A549 (cell line): ENCODE results near the gene NRG3. TPM values are rescaled to one million over a fixed set of nuclear protein-coding genes. Genes with fewer than 3 reads are reported as not detected.
A peak's percentile ranks its signal among the peaks of the same experiment; 100 is the strongest.

Experiments used
- ATAC-seq, 2 experiments: fragments of 200-7000 bp in 1 of 2; fragments of >200 bp in 1 of 2; cut with Nextera tagmentation in 1 of 2; cut with Tn5 transposase in 1 of 2; 3 replicates each; pipeline versions ENCODE4 v1.8.0 to v1.9.1; 2018 to 2020; ENCODE audit warnings: mild to moderate bottlenecking in 1 of 2, moderate library complexity in 1 of 2
- CTCF ChIA-PET: fragments of 300-600 bp; sonication (Branson Sonifier 250); formaldehyde crosslinking; extraction: SDS; loops from one replicate; lab custom pipeline; 2021; ENCODE audit warnings: antibody characterized with exemption, inconsistent platforms; lab: Yijun Ruan, JAX
- POLR2A ChIA-PET: fragments of 350-600 bp; formaldehyde crosslinking; extraction: SDS; loops from one replicate; lab custom pipeline; 2021; ENCODE audit warnings: antibody characterized with exemption, inconsistent platforms; lab: Yijun Ruan, JAX
- DNase-seq, 2 experiments: peaks; one replicate each; pipeline versions ENCODE4 v3.0.0 to v3.0.0-alpha.2; 2011 to 2016; ENCODE audit warnings: low read depth in 1 of 2, low spot score in 1 of 2
- FAIRE-seq: peaks from 2 replicates; lab custom pipeline; 2011; peaks lifted over from hg19 to GRCh38; lab: Jason Lieb, UNC
- H3K27ac ChIP-seq, 2 experiments: fragments of >200 bp; sonication (Bioruptor Twin); formaldehyde crosslinking; 3 replicates each; pipeline ENCODE4 v1.5.1; 2016 to 2017
- H3K4me1 ChIP-seq: fragments of >200 bp; sonication (Bioruptor Twin); formaldehyde crosslinking; 3 replicates; pipeline ENCODE4 v1.6.1; 2016
- H3K4me2 ChIP-seq: fragments of >200 bp; sonication (Bioruptor Twin); formaldehyde crosslinking; 3 replicates; pipeline ENCODE4 v1.6.1; 2016
- H3K4me3 ChIP-seq: fragments of >200 bp; sonication (Bioruptor Twin); formaldehyde crosslinking; 3 replicates; pipeline ENCODE4 v1.5.1; 2016
- H3K9me3 ChIP-seq: fragments of >200 bp; sonication (Bioruptor Twin); formaldehyde crosslinking; 3 replicates; pipeline ENCODE4 v1.6.1; 2016
- CBX2 ChIP-seq: fragments of 200-600 bp; sonication (generic); IDR thresholded peaks from 2 replicates; pipeline ENCODE4 v1.6.1; 2016; ENCODE audit warnings: low read depth, mild to moderate bottlenecking, borderline replicate concordance
- CHD2 ChIP-seq: fragments of 150-350 bp; IDR thresholded peaks from 2 replicates; pipeline ENCODE4 v1.6.1; 2014; ENCODE audit warnings: low read length; ENCODE audit not compliant: partially characterized antibody
- EHF ChIP-seq: fragments of 250-450 bp; sonication (Bioruptor Pico); IDR thresholded peaks from 2 replicates; pipeline ENCODE4 v1.5.0; 2020; ENCODE audit warnings: mild to moderate bottlenecking
- EHMT2 ChIP-seq: fragments of 200-600 bp; sonication (generic); IDR thresholded peaks from 2 replicates; pipeline ENCODE4 v1.6.1; 2016; ENCODE audit warnings: antibody characterized with exemption, low read depth, mild to moderate bottlenecking, moderate library complexity
- HOXA7 ChIP-seq: fragments of 250-450 bp; sonication (Bioruptor Pico); IDR thresholded peaks from 2 replicates; pipeline ENCODE4 v1.5.0; 2020; ENCODE audit warnings: mild to moderate bottlenecking, moderate library complexity
- KDM1A ChIP-seq: fragments of 200-600 bp; sonication (generic); IDR thresholded peaks from 2 replicates; pipeline ENCODE4 v1.6.1; 2016; ENCODE audit warnings: low read depth, mild to moderate bottlenecking
- MAFK ChIP-seq: fragments of 450-650 bp; IDR thresholded peaks from 2 replicates; pipeline ENCODE4 v1.6.1; 2014; ENCODE audit not compliant: partially characterized antibody
- MYC ChIP-seq: IDR thresholded peaks from 2 replicates; pipeline ENCODE4 v1.6.1; 2012; ENCODE audit warnings: mild to moderate bottlenecking, inconsistent platforms, low read length, improper control_type of control experiment, borderline replicate concordance
- POLR2AphosphoS2 ChIP-seq: conservative IDR thresholded peaks from 2 replicates; pipeline ENCODE4 v1.6.1; 2012; ENCODE audit warnings: low read length, improper control_type of control experiment, inconsistent platforms
- RARB ChIP-seq: fragments of 250-450 bp; sonication (Bioruptor Pico); IDR thresholded peaks from 2 replicates; pipeline ENCODE4 v1.8.0; 2021; ENCODE audit warnings: mild to moderate bottlenecking, moderate library complexity
- RNF2 ChIP-seq: fragments of 200-600 bp; sonication (generic); IDR thresholded peaks from 2 replicates; pipeline ENCODE4 v1.6.1; 2016; ENCODE audit warnings: low read depth, mild to moderate bottlenecking, antibody characterized with exemption, moderate library complexity, borderline replicate concordance
- ZC3H11A ChIP-seq: fragments of 450-650 bp; IDR thresholded peaks from 2 replicates; pipeline ENCODE4 v1.6.1; 2014; ENCODE audit warnings: antibody characterized with exemption, mild to moderate bottlenecking
- ZFP36 ChIP-seq: fragments of 450-650 bp; IDR thresholded peaks from 2 replicates; pipeline ENCODE4 v1.6.1; 2014; ENCODE audit warnings: borderline replicate concordance; ENCODE audit not compliant: partially characterized antibody
- WGBS: methylation state at CpG from one replicate; pipeline ENCODE4 v1.1.6; 2017; ENCODE audit errors: missing lambda C conversion rate; 5-methylcytosine and 5-hydroxymethylcytosine counted together
- polyA plus RNA-seq, 4 experiments: library from polyadenylated mRNA; depleted of rRNA in 3 of 4; stranded (reverse); fragments of >200 nt; fragmentation: RNase III in 1 of 4; extraction: RNeasy Plus Mini Kit Qiagen cat#74134 plus additional on column Dnase treatment in 1 of 4; gene quantifications; 2 replicates in 3 of 4; 3 replicates in 1 of 4; pipeline ENCODE4 v1.2.3, GENCODE V29; 2011 to 2017
- TF ChIP-seq, protein P1 (sequence below): fragments of 450-650 bp; IDR thresholded peaks from 2 replicates; pipeline ENCODE4 v1.6.1; 2014; ENCODE audit warnings: antibody characterized with exemption
- TF ChIP-seq, protein P2 (sequence below): fragments of 150-350 bp; IDR thresholded peaks from 2 replicates; pipeline ENCODE4 v1.6.1; 2014; ENCODE audit warnings: low read depth, mild to moderate bottlenecking, low read length
- TF ChIP-seq, protein P3 (sequence below): IDR thresholded peaks from 2 replicates; pipeline ENCODE4 v1.6.1; 2012
- TF ChIP-seq, protein P4 (sequence below): fragments of 250-450 bp; sonication (Bioruptor Pico); IDR thresholded peaks from 2 replicates; pipeline ENCODE4 v1.5.0; 2020; ENCODE audit warnings: low read depth, mild to moderate bottlenecking, moderate library complexity

NRG3 gene
- polyA plus RNA-seq, 2 of the 4 experiments (the other 2 are of a cell fraction), result not detected

DNA sequence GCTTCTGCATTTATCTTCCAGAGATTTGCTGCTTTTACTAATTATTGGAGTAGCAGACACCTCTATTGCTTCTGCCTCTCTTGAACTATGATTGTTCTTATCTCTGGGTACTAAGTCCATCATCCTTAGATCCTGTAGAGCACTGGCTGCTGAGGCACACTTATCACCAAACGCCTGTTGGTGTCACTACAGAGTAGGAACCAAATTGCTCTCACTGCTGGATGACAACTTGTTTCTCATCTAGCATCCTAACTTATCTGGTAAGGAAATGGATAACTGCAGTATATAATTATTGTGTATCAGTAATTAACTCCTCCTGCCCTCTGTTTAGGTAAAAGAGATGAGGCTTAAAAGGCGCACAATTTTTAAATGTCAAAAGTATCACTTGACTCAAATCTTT, 1059.4 kb downstream of the NRG3 start:
- ATAC-seq, result no peak
- POLR2A ChIA-PET, result no interaction called here

DNA sequence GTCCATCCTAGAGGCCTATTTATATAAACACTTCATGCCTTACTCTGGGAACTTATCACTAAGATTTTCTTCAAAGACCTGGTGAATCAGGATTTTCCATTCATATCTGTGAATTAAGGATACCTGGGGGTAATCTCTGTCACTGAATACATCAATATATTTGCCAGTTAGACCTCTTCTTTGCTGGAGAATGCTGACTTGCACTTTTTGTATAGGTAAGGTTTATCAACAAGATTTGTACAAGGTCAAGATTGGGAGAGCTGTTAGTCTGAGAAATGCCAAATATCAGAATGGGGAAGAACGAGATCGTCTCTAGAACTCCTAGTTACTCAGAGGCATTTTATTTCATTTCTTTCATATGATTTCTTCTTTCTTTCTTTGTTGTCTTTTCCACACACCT, 1060.0 kb downstream of the NRG3 start:
- FAIRE-seq (no peak), DNase-seq (no peak), ATAC-seq (no peak)
- TF ChIP-seq POLR2AphosphoS2, result no peak
- TF ChIP-seq MAFK, result peak; percentile 87
- Histone ChIP-seq H3K4me2 (no peak overlapping the region), H3K4me1 (no peaks in the 10 kb centered on the region), H3K4me3 (no peak overlapping the region), H3K27ac (no peak overlapping the region), H3K9me3 (no peaks in the 10 kb centered on the region)
- CTCF ChIA-PET, result no interaction called here
- POLR2A ChIA-PET, result no interaction called here
- WGBS, result 2% methylated on average over 2 of the region's 2 CpGs

More for the DNA sequence above, 1059.4 kb downstream of the NRG3 start:
- no peak for FAIRE-seq
- Histone ChIP-seq H3K4me3 (no peak overlapping the region), H3K27ac (no peak overlapping the region), H3K4me1 (no peaks in the 10 kb centered on the region), H3K9me3 (no peaks in the 10 kb centered on the region), H3K4me2 (no peak overlapping the region)
- WGBS, result 20% methylated on average over 2 of the region's 2 CpGs
- DNase-seq, result peak in 1 of 2 experiments; percentile 9
- TF ChIP-seq ZC3H11A (no peak), MYC (no peak), EHMT2 (no peak)
- TF ChIP-seq, protein P1, sequence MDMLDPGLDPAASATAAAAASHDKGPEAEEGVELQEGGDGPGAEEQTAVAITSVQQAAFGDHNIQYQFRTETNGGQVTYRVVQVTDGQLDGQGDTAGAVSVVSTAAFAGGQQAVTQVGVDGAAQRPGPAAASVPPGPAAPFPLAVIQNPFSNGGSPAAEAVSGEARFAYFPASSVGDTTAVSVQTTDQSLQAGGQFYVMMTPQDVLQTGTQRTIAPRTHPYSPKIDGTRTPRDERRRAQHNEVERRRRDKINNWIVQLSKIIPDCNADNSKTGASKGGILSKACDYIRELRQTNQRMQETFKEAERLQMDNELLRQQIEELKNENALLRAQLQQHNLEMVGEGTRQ, result no peak
- TF ChIP-seq, protein P2, sequence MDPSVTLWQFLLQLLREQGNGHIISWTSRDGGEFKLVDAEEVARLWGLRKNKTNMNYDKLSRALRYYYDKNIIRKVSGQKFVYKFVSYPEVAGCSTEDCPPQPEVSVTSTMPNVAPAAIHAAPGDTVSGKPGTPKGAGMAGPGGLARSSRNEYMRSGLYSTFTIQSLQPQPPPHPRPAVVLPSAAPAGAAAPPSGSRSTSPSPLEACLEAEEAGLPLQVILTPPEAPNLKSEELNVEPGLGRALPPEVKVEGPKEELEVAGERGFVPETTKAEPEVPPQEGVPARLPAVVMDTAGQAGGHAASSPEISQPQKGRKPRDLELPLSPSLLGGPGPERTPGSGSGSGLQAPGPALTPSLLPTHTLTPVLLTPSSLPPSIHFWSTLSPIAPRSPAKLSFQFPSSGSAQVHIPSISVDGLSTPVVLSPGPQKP, result no peak
- CTCF ChIA-PET, result no interaction called here

DNA sequence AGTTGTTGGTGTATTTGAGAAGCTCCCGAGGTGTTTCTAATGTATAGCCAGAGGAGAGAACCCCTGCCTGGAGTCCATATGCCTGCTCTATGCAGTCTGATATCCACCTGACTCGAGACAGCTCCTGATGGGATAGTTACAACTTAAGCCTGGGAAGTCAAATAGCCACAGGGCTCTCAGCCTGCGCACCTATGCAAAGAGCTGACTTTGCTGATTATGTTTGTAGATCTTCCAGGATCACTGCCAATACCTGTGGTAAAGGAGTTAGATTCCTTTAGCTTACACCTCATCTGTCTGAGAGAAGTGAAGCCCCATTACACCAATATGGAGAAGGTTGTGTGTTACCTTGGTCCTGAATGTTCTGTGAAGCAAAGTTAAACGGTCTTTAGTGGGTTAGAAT, 1063.3 kb downstream of the NRG3 start:
- Histone ChIP-seq H3K9me3 (no peaks in the 10 kb centered on the region), H3K4me2 (no peak overlapping the region), H3K27ac (no peak overlapping the region), H3K4me3 (no peak overlapping the region), H3K4me1 (no peaks in the 10 kb centered on the region)
- FAIRE-seq, result no peak
- 0% methylated on average over 4 of the region's 4 CpGs for WGBS
- ChIA-PET POLR2A (no interaction called here), CTCF (no interaction called here)
- no peak for DNase-seq
- ATAC-seq, result no peak
- TF ChIP-seq, protein P3, sequence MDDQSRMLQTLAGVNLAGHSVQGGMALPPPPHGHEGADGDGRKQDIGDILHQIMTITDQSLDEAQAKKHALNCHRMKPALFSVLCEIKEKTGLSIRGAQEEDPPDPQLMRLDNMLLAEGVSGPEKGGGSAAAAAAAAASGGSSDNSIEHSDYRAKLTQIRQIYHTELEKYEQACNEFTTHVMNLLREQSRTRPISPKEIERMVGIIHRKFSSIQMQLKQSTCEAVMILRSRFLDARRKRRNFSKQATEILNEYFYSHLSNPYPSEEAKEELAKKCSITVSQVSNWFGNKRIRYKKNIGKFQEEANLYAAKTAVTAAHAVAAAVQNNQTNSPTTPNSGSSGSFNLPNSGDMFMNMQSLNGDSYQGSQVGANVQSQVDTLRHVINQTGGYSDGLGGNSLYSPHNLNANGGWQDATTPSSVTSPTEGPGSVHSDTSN, result no peak
- TF ChIP-seq EHF (CRISPR knock-in tag) (no peak), RNF2 (no peak), KDM1A (no peak)
- TF ChIP-seq, protein P4, sequence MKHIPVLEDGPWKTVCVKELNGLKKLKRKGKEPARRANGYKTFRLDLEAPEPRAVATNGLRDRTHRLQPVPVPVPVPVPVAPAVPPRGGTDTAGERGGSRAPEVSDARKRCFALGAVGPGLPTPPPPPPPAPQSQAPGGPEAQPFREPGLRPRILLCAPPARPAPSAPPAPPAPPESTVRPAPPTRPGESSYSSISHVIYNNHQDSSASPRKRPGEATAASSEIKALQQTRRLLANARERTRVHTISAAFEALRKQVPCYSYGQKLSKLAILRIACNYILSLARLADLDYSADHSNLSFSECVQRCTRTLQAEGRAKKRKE (CRISPR knock-in tag), result no peak

DNA sequence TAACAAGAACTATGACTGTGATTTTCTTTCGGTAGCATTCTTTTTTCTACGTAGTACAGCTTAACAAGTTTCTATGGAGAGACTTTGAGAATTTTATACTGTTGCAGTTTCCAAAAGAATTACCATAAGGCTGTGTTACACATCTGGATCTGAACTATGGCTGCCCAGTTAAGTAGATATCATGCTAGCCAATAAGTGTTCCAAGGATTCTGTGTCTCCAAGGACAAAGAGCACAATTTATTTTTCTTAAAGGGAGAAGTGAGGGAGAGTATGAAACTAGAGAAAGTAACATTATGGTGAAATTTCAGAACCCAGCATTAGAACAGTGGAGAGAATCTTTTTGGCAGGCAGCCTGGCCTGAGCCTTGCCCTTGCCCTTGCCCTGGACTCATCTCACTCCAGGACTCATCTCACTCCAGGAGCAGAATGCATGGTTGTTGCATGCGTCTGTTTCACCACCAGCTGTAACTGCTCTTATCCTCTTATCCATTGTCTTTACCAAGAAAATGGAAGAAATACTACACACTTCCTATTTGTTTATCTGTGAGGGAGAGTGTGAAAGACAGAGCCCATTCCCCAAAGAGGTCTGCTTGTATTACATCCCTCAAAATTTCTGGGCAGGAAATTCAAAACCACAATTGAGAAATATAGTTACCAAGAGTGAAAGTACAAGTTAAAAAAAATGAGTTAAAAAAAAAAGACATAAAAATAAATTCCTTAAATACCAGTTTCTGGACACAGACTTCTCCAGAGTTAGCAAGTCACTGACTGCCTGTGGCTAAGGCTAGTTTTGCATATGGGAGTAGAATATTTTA, 1067.5 kb downstream of the NRG3 start:
- no peak overlapping the region for H3K4me2 ChIP-seq
- no peak for ATAC-seq

More for the DNA sequence above, 1067.5 kb downstream of the NRG3 start:
- WGBS, result 40% methylated on average over 3 of the region's 3 CpGs
- DNase-seq (no peak), FAIRE-seq (no peak)
- no peak overlapping the region for H3K4me3 ChIP-seq
- H3K9me3 ChIP-seq, result 0 out of 3 replicates have a peak, but pooled peaks cover 5% of the 10 kb centered on the region
- H3K4me1 ChIP-seq, result no peaks in the 10 kb centered on the region
- no peak for TF ChIP-seq RARB (CRISPR knock-in tag)
- no peak for TF ChIP-seq CHD2
- TF ChIP-seq ZFP36, result no peak
- TF ChIP-seq CBX2, result no peak
- no peak for TF ChIP-seq HOXA7 (CRISPR knock-in tag)
- ChIA-PET CTCF (no interaction called here), POLR2A (no interaction called here)
- H3K27ac ChIP-seq, result no peak overlapping the region
